Left forelimb (tissue), 1 donor: ENCODE measurements around the gene TNFRSF18.

Experiments used
- DNase-seq: peaks from one replicate; pipeline ENCODE4 v3.0.0-alpha.2; 2018; ENCODE audit warnings: low spot score

TNFRSF18 gene

GRCh38 chr1:1164701-1165451, 41.5 kb downstream of the TNFRSF18 start:
- DNase-seq: no peak

- DNase-seq: no peak
These were observed 42.1 kb downstream of the TNFRSF18 start for GRCh38 chr1:1164361-1164700.

- no peak for DNase-seq
These were observed 42.8 kb downstream of the TNFRSF18 start for GRCh38 chr1:1163538-1164070.

- no peak for DNase-seq
These were observed 43.5 kb downstream of the TNFRSF18 start for GRCh38 chr1:1162597-1163537.

GRCh38 chr1:1161683-1162079, 44.7 kb downstream of the TNFRSF18 start:
- DNase-seq: no peak

- no peak for DNase-seq
These were observed 45.2 kb downstream of the TNFRSF18 start for GRCh38 chr1:1161078-1161682.

- no peak for DNase-seq
These were observed 46.0 kb downstream of the TNFRSF18 start for GRCh38 chr1:1160281-1160930.

GRCh38 chr1:1157914-1158710, 48.3 kb downstream of the TNFRSF18 start:
- no peak for DNase-seq

- DNase-seq: peak; percentile 84
These were observed 48.9 kb downstream of the TNFRSF18 start for GRCh38 chr1:1157426-1157913.

GRCh38 chr1:1157033-1157365, 49.4 kb downstream of the TNFRSF18 start:
- DNase-seq: no peak

- no peak for DNase-seq
These were observed 50.0 kb downstream of the TNFRSF18 start for GRCh38 chr1:1156140-1157032.

- no peak for DNase-seq
These were observed 51.1 kb downstream of the TNFRSF18 start for GRCh38 chr1:1155258-1155657.

GRCh38 chr1:1153874-1154273, 52.5 kb downstream of the TNFRSF18 start:
- DNase-seq: no peak
